ENCODE measurements around the gene PLA2G2D.
"Not testable (repeated sequence)": the region's sequence is repeated elsewhere in the genome, so short reads cannot be mapped to it uniquely, and the experiment has no call there.

Gene PLA2G2D

DNA sequence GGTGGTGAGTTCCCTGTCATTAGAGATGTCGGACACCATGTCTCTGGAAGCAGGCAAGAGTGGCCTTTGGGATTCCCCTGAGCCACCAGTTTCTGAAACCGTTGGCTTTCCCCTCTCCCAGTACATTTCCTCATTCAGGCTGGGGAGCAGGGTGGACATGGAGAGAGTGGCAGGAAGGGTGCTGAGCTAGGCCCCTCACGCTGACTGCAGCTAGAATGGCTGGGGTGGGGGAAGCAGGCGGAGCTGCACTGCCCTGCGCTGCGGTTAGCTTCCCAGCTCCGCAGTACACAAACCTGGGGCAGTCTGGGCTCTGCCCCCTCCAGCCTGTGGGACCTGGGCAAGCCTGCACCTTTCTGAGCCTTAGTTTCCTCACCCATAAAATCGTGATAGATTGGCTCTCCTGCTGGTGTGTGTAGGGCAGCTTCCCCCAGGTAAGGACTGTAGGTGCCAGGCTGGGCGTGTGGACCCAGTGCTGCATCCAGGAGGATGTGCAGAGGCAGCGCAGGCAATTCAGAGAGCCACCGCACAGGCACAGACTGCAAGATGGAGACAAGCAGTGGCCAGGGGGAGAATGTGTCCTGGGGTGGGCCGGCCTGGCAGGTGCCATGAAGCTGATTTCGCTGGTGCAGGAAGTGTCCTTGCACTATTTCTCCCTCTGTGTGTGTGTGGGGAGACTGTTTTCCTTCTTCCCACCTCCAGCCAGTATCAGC, 22.8 kb upstream of the PLA2G2D start:
- DNase-seq = no peak

DNA sequence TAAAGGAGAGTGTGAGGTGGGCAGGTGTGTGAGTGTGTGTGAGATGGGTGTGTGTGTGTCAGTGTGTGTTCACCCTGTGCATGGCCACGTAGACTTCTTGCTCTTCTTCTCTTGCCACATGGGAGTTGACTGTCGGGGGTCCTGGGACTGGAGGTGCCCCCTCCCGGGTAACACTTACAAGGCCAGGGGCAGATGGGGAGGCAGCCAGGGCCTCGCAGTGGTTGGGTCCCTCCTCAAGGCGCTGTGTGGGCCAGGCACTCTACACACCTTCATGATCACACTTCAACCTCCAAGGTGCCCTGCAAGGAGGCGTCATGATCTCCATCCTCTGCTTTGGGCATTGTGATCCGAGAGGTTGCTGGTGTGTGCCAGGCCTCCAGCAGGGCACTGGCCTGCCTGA, 22.1 kb upstream of the PLA2G2D start:
- DNase-seq = no peak

- no peak for DNase-seq
Observed at GRCh38 chr1:20141001-20141400, 21.7 kb upstream of the PLA2G2D start.

GRCh38 chr1:20139776-20140612, 20.7 kb upstream of the PLA2G2D start:
- DNase-seq = no peak

DNA sequence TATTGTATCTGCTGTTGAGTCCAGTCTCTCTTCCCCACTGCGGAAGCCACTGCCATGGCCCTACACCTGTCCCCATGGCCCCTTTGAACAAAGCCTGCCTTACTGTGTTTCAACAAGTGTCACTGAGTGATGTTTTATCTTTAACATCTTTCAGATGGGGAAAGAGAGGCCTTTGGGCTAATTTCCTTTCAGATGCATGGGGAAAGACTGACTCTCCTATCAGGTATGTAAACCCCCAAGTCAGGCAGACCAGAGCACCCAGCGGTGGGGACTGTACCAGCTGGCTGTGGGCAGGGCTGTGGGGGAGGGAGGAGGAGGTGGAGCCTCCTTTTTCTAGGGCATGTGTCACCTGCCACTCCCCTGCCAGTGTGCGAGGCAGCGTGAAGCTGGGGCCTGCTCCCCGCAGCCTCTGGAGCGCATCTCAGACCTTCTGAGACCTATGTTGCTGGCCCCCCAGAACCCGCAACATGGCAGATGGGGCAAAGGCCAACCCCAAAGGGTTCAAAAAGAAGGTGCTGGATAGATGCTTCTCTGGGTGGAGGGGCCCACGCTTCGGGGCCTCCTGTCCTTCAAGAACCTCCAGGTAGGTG, 19.7 kb upstream of the PLA2G2D start, which contains the start of gene PLA2G2F:
Gene PLA2G2F, plus strand, starts transcription at position 363 of the 590 bp plus-strand sequence. Its CDS starts 105 bp downstream, at position 468.
- no peak for DNase-seq

DNA sequence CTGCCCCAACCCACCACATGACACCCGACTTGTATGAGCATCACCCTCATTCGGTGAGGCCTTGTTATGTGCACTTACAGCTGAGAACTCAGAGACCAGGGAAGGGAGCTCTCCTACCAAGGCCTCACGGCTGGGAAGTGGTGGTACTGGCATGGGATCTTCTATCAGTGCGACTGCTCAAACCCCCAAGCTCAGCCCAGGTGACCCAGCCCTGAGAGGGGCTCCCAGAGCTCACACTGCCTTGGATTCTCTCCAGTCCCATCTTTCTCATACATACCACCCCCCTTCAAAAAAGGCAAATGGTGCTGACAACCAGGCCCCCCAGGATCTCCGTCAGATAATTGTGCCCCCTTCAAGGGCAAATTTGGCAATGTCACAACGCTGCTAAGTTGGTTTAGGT, 19.0 kb upstream of the PLA2G2D start:
- no peak for DNase-seq

DNA sequence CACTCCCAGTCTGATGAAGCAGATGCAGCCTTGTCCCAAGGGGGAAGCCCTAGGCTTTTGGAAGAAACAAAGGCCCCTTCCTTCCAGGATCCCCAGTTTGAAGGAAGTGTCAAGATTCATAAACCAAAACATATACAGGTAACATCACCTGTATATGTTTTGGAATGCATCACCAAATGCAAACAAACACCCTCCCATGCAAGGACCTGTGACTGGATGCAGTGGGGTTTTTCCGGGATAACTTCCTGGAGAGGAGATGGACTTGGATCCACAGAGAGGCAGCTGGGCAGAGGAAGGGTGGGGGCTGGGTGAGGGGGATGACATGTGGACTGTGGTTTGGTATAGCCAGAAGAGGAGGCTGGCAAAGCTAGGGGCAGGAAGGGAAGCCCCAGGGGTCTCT, 18.3 kb upstream of the PLA2G2D start:
- no peak for DNase-seq

GRCh38 chr1:20137055-20137454, 17.7 kb upstream of the PLA2G2D start:
- no peak for DNase-seq

GRCh38 chr1:20136249-20136648, 16.9 kb upstream of the PLA2G2D start:
- no peak for DNase-seq

GRCh38 chr1:20134995-20135394, 15.7 kb upstream of the PLA2G2D start:
- DNase-seq = no peak

DNA sequence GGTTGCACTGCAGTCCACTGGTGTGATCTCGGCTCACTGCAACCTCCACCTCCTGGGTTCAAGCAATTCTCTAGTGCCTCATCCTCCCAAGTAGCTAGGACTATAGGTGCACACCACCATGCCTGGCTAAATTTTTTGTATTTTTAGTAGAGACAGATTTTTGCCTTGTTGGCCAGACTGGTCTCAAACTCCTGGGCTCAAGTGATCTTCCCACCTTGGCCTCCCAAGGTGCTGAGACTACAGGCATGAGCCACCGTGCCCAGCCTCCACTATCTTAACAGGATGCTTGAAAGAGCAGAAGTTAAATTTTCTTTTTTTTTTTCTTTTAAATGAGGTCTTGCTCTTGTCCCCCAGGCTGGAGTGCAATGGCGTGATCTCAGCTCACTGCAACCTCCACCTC, 11.2 kb upstream of the PLA2G2D start:
- DNase-seq = not testable (repeated sequence)

GRCh38 chr1:20126806-20127440, 7.6 kb upstream of the PLA2G2D start:
- no peak for DNase-seq

DNA sequence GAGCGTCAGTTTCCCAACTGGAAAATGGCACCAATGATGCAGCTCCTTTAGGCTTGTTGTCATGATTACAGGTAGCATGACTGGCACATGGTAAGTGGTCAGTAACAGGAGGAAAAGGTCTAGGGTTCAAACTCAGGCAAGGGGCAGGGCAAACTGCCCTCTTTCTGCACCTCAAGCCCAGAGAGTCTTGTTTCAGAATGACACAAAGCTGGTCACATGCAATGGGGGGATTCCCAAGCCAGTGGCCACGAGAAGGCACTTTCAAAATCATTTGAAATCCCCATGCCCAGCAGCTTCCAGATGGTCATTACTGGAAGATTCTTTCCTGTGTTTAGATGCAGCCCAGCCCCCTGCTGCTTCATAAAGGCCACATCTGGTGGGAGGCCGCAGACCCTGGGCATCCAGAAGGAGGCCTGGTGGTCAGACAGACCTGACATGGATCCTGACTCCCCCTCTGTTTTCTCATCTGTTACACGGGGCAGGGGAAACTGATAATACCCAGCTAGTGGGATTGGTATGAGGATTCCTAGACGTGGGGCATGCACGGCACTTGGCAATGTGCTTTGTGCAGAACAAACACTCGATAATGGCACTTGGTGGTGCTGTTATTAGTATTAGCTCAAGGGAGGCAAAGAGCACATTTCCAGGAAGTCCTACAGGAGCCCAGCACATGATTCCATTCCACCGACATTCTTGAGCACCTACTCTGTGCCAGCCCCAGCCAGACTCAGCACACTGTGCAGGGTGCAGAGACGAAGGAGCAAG, 6.9 kb upstream of the PLA2G2D start:
- DNase-seq = no peak

DNA sequence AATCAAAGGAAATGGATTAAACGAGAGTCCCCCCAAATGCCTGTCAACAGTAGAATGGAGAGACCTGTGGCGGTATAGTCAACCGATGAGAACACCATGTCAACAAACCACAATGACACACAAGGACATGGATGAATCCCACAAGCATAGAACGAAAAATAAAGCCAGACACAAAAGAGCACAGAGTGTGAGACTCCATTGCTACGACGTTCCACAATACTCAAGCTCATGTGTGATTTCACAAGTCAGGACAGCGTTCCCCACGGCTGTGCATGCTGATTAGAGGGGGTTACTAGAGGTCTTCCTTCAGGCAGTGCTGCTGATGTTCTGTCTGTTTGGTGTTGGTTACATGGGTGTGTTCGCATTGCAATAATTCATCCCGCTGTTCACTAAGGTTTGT, 5.8 kb upstream of the PLA2G2D start:
- no peak for DNase-seq

GRCh38 chr1:20124456-20125057, 5.2 kb upstream of the PLA2G2D start:
- no peak for DNase-seq

GRCh38 chr1:20123722-20124455, 4.6 kb upstream of the PLA2G2D start:
- no peak for DNase-seq

DNA sequence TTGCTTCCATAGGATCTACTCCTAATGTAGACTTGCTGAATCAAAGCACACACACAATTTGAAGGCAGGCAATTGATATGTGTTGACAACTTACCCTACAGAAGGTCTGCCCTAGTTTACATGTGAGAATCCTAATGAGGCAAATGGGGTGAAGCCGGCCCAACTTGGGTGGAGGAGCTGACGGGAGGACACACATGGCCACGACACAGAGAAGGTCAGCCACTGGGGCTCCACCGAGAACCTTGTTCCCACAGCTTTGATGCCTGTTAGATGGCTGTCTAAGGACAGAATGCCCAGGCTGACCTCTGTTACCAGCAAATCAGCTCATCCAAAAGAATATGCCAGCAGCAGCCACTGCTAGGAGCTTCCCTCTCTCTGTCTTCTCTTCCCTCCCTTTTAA, 1.5 kb upstream of the PLA2G2D start:
- no peak for DNase-seq

DNA sequence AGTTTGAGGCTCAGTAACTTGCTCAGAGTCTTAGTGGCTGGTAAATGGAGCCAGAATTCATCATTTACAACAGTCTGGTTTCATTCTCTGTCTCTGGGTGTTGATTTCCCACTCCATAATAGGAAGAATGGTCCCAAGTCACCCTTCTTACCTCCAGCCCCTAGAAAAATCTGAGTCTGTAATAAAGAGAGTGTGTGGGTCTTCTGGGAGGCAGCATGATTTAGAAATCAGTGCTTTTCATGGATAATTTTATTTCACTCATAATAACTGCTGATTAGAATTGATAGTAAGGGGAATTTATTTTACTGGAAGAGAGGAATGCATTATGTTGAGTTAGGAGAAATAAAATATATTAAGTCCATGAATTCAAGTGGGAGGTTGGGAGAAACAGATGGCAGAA, 2.1 kb downstream of the PLA2G2D start:
- DNase-seq = no peak

- no peak for DNase-seq
Observed at GRCh38 chr1:20115916-20116315, 3.4 kb downstream of the PLA2G2D start.

DNA sequence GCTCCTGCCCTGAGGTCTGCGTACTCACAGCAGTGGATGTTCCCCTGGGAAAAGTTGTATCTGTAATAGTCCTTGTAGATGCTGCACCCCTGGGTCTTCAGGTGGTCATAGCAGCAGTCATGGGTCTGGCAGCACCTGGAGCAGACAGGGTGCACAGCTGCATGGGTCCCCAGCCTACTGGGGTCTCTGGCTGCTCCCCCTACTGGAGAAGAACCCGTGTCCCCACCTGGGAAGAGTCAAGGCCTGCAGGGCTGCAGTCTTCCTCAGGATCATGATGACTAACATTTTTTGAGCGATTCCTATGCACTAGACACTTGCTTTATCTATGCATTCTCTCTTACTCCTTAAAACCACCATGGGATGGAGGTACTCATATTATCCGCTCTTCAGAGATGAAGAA, 3.9 kb downstream of the PLA2G2D start:
- no peak for DNase-seq

- DNase-seq = no peak
Observed at GRCh38 chr1:20114021-20114648, 5.2 kb downstream of the PLA2G2D start.

All from NCI-H1105 treated with DMSO at 0.1 percent for 48 hours (cell line).